CD14-positive monocyte (primary cell): Measurements from ENCODE around the gene GSTCD. TPM values are rescaled to one million over a fixed set of nuclear protein-coding genes. Genes with fewer than 3 reads are reported as not detected.

ENCODE experiments used
- DNase-seq, 3 donors: peaks; one replicate each; pipeline ENCODE4 v3.0.0-alpha.2; 2011 to 2022
- H2AFZ ChIP-seq: 2 replicates; pipeline ENCODE4 v1.6.0; 2012; ENCODE audit warnings: mild to moderate bottlenecking, low read depth, low read length, inconsistent platforms; ENCODE audit not compliant: insufficient read depth, poor library complexity, severe bottlenecking
- H3K27ac ChIP-seq, 2 donors: 1 replicate in 1 of 2; 2 replicates in 1 of 2; pipeline ENCODE4 v1.5.1; 2012 to 2013; ENCODE audit warnings: low read length in 2 of 2, control low read depth in 1 of 2, inconsistent platforms in 1 of 2, low read depth in 1 of 2, mild to moderate bottlenecking in 1 of 2
- H3K27me3 ChIP-seq, 2 donors: one replicate each; pipeline versions ENCODE4 v1.6.0 to v1.6.1; 2011 to 2013; ENCODE audit warnings: low read length in 2 of 2; ENCODE audit not compliant: control insufficient read depth in 2 of 2, insufficient read depth in 2 of 2
- H3K36me3 ChIP-seq, 2 donors: replicated peaks in 1 of 2; 1 replicate in 1 of 2; 2 replicates in 1 of 2; pipeline versions ENCODE4 v1.5.1 to v1.6.1; 2012 to 2013; ENCODE audit warnings: low read length in 2 of 2, control low read depth in 1 of 2, inconsistent platforms in 1 of 2, mild to moderate bottlenecking in 1 of 2; ENCODE audit not compliant: insufficient read depth in 2 of 2, control insufficient read depth in 1 of 2
- H3K4me1 ChIP-seq, 2 donors: 1 replicate in 1 of 2; 2 replicates in 1 of 2; pipeline versions ENCODE4 v1.5.1 to v1.6.1; 2012 to 2013; ENCODE audit warnings: low read length in 2 of 2, control low read depth in 1 of 2, inconsistent platforms in 1 of 2, mild to moderate bottlenecking in 1 of 2, moderate library complexity in 1 of 2; ENCODE audit not compliant: insufficient read depth in 2 of 2, control insufficient read depth in 1 of 2
- H3K4me2 ChIP-seq: replicated peaks from 2 replicates; pipeline ENCODE3; 2012; ENCODE audit warnings: low read length, moderate library complexity, mild to moderate bottlenecking; ENCODE audit not compliant: poor library complexity, severe bottlenecking; ENCODE audit errors: extremely low read depth
- H3K4me3 ChIP-seq, 3 experiments: fragments of 200-600 bp in 1 of 3; sonication (generic) in 1 of 3; replicated peaks in 1 of 3; 1 replicate in 2 of 3; 2 replicates in 1 of 3; pipeline ENCODE4 v1.5.1; 2011 to 2013; ENCODE audit warnings: low read length in 3 of 3, mild to moderate bottlenecking in 3 of 3, control low read depth in 2 of 3, low read depth in 2 of 3, inconsistent platforms in 1 of 3, moderate library complexity in 1 of 3
- H3K79me2 ChIP-seq: 2 replicates; pipeline ENCODE4 v1.6.0; 2012; ENCODE audit warnings: mild to moderate bottlenecking, control low read depth, inconsistent platforms, low read length, moderate library complexity; ENCODE audit not compliant: insufficient read depth
- H3K9ac ChIP-seq: 2 replicates; pipeline ENCODE4 v1.6.0; 2017; ENCODE audit warnings: low read length, mild to moderate bottlenecking; ENCODE audit not compliant: insufficient read depth, poor library complexity, severe bottlenecking
- H3K9me3 ChIP-seq, 2 donors: replicated peaks in 1 of 2; 1 replicate in 1 of 2; 2 replicates in 1 of 2; pipeline versions ENCODE4 v1.5.1 to v1.6.1; 2012 to 2013; ENCODE audit warnings: low read length in 2 of 2, control low read depth in 1 of 2; ENCODE audit not compliant: control insufficient read depth in 1 of 2, insufficient read depth in 1 of 2
- H4K20me1 ChIP-seq: 2 replicates; pipeline ENCODE4 v1.6.0; 2012; ENCODE audit warnings: mild to moderate bottlenecking, low read length, control low read depth, moderate library complexity; ENCODE audit not compliant: insufficient read depth
- H3K27ac Mint-ChIP-seq, 7 donors: one replicate each; pipeline ENCODE4 v1.8.0; 2020; ENCODE audit warnings: mild to moderate bottlenecking in 7 of 7, mixed read lengths in 7 of 7, moderate library complexity in 6 of 7, inconsistent platforms in 2 of 7
- H3K27me3 Mint-ChIP-seq, 3 donors: one replicate each; pipeline ENCODE4 v1.8.0; 2021 to 2022; ENCODE audit warnings: low read depth in 3 of 3, mild to moderate bottlenecking in 3 of 3, mixed read lengths in 3 of 3, moderate library complexity in 3 of 3, inconsistent platforms in 1 of 3
- H3K36me3 Mint-ChIP-seq, 2 donors: one replicate each; pipeline ENCODE4 v1.8.0; 2020; ENCODE audit warnings: mixed read lengths in 2 of 2, inconsistent platforms in 1 of 2, mild to moderate bottlenecking in 1 of 2
- H3K4me1 Mint-ChIP-seq: one replicate; pipeline ENCODE4 v1.8.0; 2020; ENCODE audit warnings: mild to moderate bottlenecking, mixed read lengths
- H3K4me3 Mint-ChIP-seq, 2 donors: one replicate each; pipeline ENCODE4 v1.8.0; 2020; ENCODE audit warnings: mild to moderate bottlenecking in 2 of 2, mixed read lengths in 2 of 2, moderate library complexity in 1 of 2
- H3K9me3 Mint-ChIP-seq, 7 donors: one replicate each; pipeline ENCODE4 v1.8.0; 2020 to 2022; ENCODE audit warnings: mixed read lengths in 7 of 7, mild to moderate bottlenecking in 6 of 7, moderate library complexity in 6 of 7, inconsistent platforms in 2 of 7
- CTCF ChIP-seq: fragments of 200-600 bp; IDR thresholded peaks from one replicate; pipeline ENCODE4 v1.8.0; 2022; ENCODE audit warnings: antibody characterized with exemption, mild to moderate bottlenecking
- WGBS: methylation state at CpG from one replicate; pipeline ENCODE4 v1.1.5; 2013; ENCODE audit warnings: missing lambda C conversion rate; ENCODE audit not compliant: insufficient coverage; 5-methylcytosine and 5-hydroxymethylcytosine counted together
- intact Hi-C, 2 donors: fragments of 100-400 bp; cut with micrococcal nuclease; formaldehyde crosslinking; loops; one replicate each; pipeline versions ENCODE4 v1.15.0 to v1.15.1; 2023
- polyA plus RNA-seq, 3 donors: library from polyadenylated mRNA; depleted of rRNA in 1 of 3; unstranded in 2 of 3; stranded (reverse) in 1 of 3; fragments of 300-500 nt in 2 of 3; fragments of >200 nt in 1 of 3; fragmentation: Illumina TruSeq in 2 of 3; gene quantifications; 1 replicate in 2 of 3; 2 replicates in 1 of 3; pipeline ENCODE4 v1.2.3, GENCODE V29; 2012 to 2021

Gene GSTCD
- polyA plus RNA-seq, 3 donors, result 0.93 to 1.5 (median 1.2) TPM

GRCh38 chr4:105837037-105837436 lies 128.5 kb downstream of the GSTCD start:
- Mint-ChIP-seq H3K27ac (peak overlapping the region in 1 of 7 donors; percentile 7), H3K4me3 (no peak overlapping the region), H3K4me1 (no peaks in the 10 kb centered on the region), H3K9me3 (peaks cover 0 to 7% (median 5%) of the 10 kb centered on the region in 7 donors), H3K27me3 (peaks cover 0 to 2% (median 2%) of the 10 kb centered on the region in 3 donors), H3K36me3 (peaks cover 23 to 24% of the 10 kb centered on the region in 2 donors)
- Histone ChIP-seq H3K27me3 (no peaks in the 10 kb centered on the region), H3K4me1 (no peaks in the 10 kb centered on the region), H2AFZ (no peak overlapping the region), H3K27ac (no peak overlapping the region), H3K9me3 (peaks cover 0 to 16% of the 10 kb centered on the region in 2 donors), H4K20me1 (no peaks in the 10 kb centered on the region), H3K9ac (no peak overlapping the region), H3K79me2 (no peaks in the 10 kb centered on the region), H3K4me2 (no peak overlapping the region), H3K36me3 (no peaks in the 10 kb centered on the region), H3K4me3 (no peak overlapping the region)
- no peak for DNase-seq
- TF ChIP-seq CTCF, result no peak
- 100% methylated on average over 1 of the region's 2 CpGs for WGBS
- intact Hi-C loops, result no loop called here

GRCh38 chr4:105838082-105838481 lies 129.5 kb downstream of the GSTCD start:
- H3K9ac ChIP-seq, result no peak overlapping the region
- no CpG with 5 or more reads among the region's 1 CpG for WGBS
- H2AFZ ChIP-seq, result no peak overlapping the region
- no peak for TF ChIP-seq CTCF
- H4K20me1 ChIP-seq, result no peaks in the 10 kb centered on the region
- no peak overlapping the region for H3K27ac ChIP-seq
- DNase-seq, result no peak
- no peak overlapping the region for H3K4me3 ChIP-seq
- peaks cover 0 to 7% (median 4%) of the 10 kb centered on the region in 7 donors for H3K9me3 Mint-ChIP-seq
- H3K79me2 ChIP-seq, result no peaks in the 10 kb centered on the region
- H3K4me2 ChIP-seq, result no peak overlapping the region
- peaks cover 0 to 16% of the 10 kb centered on the region in 2 donors for H3K9me3 ChIP-seq
- no peaks in the 10 kb centered on the region for H3K4me1 Mint-ChIP-seq
- no peaks in the 10 kb centered on the region for H3K4me1 ChIP-seq
- no peaks in the 10 kb centered on the region for H3K36me3 ChIP-seq
- H3K27ac Mint-ChIP-seq, result no peak overlapping the region
- H3K27me3 Mint-ChIP-seq, result peaks cover 0 to 2% (median 2%) of the 10 kb centered on the region in 3 donors
- no peaks in the 10 kb centered on the region for H3K27me3 ChIP-seq
- intact Hi-C loops, result no loop called here
- no peak overlapping the region for H3K4me3 Mint-ChIP-seq
- H3K36me3 Mint-ChIP-seq, result peaks cover 21 to 24% of the 10 kb centered on the region in 2 donors
